Measurements from ENCODE around the gene PPP2R5C. TPM values are rescaled to one million over a fixed set of nuclear protein-coding genes. Genes with fewer than 3 reads are reported as not detected.

Gene PPP2R5C
- total and polyA plus RNA-seq, 11 donors, result 99.4 to 248 (median 204) TPM

GRCh38 chr14:101839236-101839635 lies 77.7 kb downstream of the PPP2R5C start:
- intact Hi-C loops (cut with DNase I), result no loop called here
- TF ChIP-seq, protein P1, sequence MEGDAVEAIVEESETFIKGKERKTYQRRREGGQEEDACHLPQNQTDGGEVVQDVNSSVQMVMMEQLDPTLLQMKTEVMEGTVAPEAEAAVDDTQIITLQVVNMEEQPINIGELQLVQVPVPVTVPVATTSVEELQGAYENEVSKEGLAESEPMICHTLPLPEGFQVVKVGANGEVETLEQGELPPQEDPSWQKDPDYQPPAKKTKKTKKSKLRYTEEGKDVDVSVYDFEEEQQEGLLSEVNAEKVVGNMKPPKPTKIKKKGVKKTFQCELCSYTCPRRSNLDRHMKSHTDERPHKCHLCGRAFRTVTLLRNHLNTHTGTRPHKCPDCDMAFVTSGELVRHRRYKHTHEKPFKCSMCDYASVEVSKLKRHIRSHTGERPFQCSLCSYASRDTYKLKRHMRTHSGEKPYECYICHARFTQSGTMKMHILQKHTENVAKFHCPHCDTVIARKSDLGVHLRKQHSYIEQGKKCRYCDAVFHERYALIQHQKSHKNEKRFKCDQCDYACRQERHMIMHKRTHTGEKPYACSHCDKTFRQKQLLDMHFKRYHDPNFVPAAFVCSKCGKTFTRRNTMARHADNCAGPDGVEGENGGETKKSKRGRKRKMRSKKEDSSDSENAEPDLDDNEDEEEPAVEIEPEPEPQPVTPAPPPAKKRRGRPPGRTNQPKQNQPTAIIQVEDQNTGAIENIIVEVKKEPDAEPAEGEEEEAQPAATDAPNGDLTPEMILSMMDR (IDR thresholded peaks at IDR 0.05), result no peak
- no peak for TF ChIP-seq POLR2A (IDR thresholded peaks at IDR 0.05)
- Histone ChIP-seq H3K9me3 (no peaks in the 10 kb centered on the region), H3K27me3 (no peaks in the 10 kb centered on the region), H3K36me3 (peaks cover 0 to 13% (median 0%) of the 10 kb centered on the region in 9 donors), H3K27ac (peak overlapping the region in 4 of 12 donors; percentile 7 to 42 (median 22)), H3K4me3 (no peak overlapping the region), H3K4me1 (peaks cover 0 to 79% (median 63%) of the 10 kb centered on the region in 12 donors)
- DNase-seq (no peak), ATAC-seq (no peak)
- WGBS, 4 donors, result 71 to 79% (median 78%) methylated on average over 9 to 11 of the region's 11 CpGs

DNA sequence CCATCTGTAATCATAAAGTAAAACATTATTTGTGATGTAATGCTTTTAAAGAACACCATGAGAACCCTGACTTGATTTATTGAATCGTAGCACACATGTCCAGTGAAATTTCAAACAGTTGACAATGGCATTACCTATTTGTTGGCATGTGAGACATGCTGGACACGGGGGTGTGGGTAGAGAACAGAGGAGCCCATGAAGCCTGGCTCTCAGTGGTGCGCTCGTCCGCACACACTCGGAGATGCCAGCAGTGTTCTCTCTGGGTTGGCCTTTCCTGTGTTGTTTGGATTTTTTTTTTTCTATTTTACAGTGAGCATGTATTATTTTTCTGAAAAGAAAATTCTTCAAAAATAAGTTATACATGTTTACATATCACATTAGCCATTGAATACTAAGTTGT lies 78.2 kb downstream of the PPP2R5C start:
- H3K4me3 ChIP-seq, result no peak overlapping the region
- peaks cover 0 to 79% (median 61%) of the 10 kb centered on the region in 12 donors for H3K4me1 ChIP-seq
- H3K27me3 ChIP-seq, result no peaks in the 10 kb centered on the region
- intact Hi-C loops (cut with DNase I), result loop anchor here in 2 of 10 donors (10.0 kb wide), 2 partner anchors 65 to 135 kb away; no protein-coding TSS in a partner anchor
- no peak for TF ChIP-seq POLR2A (IDR thresholded peaks at IDR 0.05)
- TF ChIP-seq, protein P1 (IDR thresholded peaks at IDR 0.05), result no peak
- ATAC-seq (no peak), DNase-seq (no peak)
- H3K9me3 ChIP-seq, result no peaks in the 10 kb centered on the region
- peaks cover 0 to 13% (median 0%) of the 10 kb centered on the region in 9 donors for H3K36me3 ChIP-seq
- peak overlapping the region in 4 of 12 donors; percentile 7 to 42 (median 22) for H3K27ac ChIP-seq
- 65 to 72% (median 67%) methylated on average over 6 of the region's 6 CpGs for WGBS, 4 donors

- peak overlapping the region in 1 of 12 donors; percentile 23 for H3K27ac ChIP-seq
- H3K4me1 ChIP-seq, result peaks cover 0 to 78% (median 56%) of the 10 kb centered on the region in 12 donors
- no peak for TF ChIP-seq POLR2A (IDR thresholded peaks at IDR 0.05)
- TF ChIP-seq, protein P1 (IDR thresholded peaks at IDR 0.05), result no peak
- no peak for ATAC-seq
- intact Hi-C loops (cut with DNase I), result loop anchor here in 2 of 10 donors (10.0 kb wide), 2 partner anchors 66 to 136 kb away; no protein-coding TSS in a partner anchor
- H3K27me3 ChIP-seq, result no peaks in the 10 kb centered on the region
- peaks cover 0 to 16% (median 0%) of the 10 kb centered on the region in 9 donors for H3K36me3 ChIP-seq
- no peak for DNase-seq
- H3K4me3 ChIP-seq, result no peak overlapping the region
- WGBS, 4 donors, result 76 to 82% (median 79%) methylated on average over 5 of the region's 5 CpGs
- no peaks in the 10 kb centered on the region for H3K9me3 ChIP-seq
Observed at GRCh38 chr14:101840649-101841369, 79.3 kb downstream of the PPP2R5C start.

DNA sequence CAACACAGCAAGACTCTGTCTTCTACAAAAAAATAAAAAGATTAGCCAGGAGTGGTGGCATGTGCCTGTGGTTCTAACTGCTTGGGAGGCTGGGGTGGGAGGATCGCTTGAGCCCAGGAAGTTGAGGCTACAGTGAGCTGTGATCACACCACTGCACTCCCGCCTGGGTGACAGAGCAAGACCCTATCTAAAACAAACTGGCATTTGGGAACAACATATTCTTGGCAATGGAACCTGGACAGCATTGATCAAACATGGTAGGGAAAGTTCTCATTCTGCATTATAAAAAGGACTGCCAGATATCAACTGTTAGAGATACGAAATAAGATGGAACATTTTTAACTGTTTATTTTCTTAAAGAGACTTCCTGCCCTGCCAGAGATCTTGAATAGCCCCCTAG lies 81.5 kb downstream of the PPP2R5C start:
- intact Hi-C loops (cut with DNase I), result loop anchor here in 2 of 10 donors (10.0 kb wide), 2 partner anchors 68 to 138 kb away; no protein-coding TSS in a partner anchor
- Histone ChIP-seq H3K27ac (peak overlapping the region in 6 of 12 donors; percentile 11 to 68 (median 56)), H3K4me3 (no peak overlapping the region), H3K4me1 (peaks cover 0 to 68% (median 48%) of the 10 kb centered on the region in 12 donors), H3K27me3 (no peaks in the 10 kb centered on the region), H3K36me3 (peaks cover 0 to 22% (median 0%) of the 10 kb centered on the region in 9 donors), H3K9me3 (no peaks in the 10 kb centered on the region)
- no peak for TF ChIP-seq POLR2A (IDR thresholded peaks at IDR 0.05)
- TF ChIP-seq, protein P1 (IDR thresholded peaks at IDR 0.05), result no peak
- ATAC-seq, result no peak
- 63 to 72% (median 71%) methylated on average over 3 of the region's 3 CpGs for WGBS, 4 donors
- no peak for DNase-seq
